NCI-H510A (cell line): ENCODE results near the gene TMEM256.

ENCODE experiments used
- DNase-seq: peaks from one replicate; lab custom pipeline; 2025; lab: John Stamatoyannopoulos, UW

Gene TMEM256

GRCh38 chr17:7407485-7408251, 3.8 kb upstream of the TMEM256 start, which contains the start of gene NLGN2:
Gene NLGN2 (plus strand): TSS chr17:7407845. CDS start chr17:7408256, 411 bp downstream.
- no peak for DNase-seq

- DNase-seq = no peak
These were observed 3.2 kb upstream of the TMEM256 start for GRCh38 chr17:7407082-7407481.

GRCh38 chr17:7406235-7406825, 2.4 kb upstream of the TMEM256 start:
- DNase-seq = no peak

GRCh38 chr17:7405350-7406234, 1.7 kb upstream of the TMEM256 start:
- DNase-seq = no peak

GRCh38 chr17:7404737-7405349, 946 bp upstream of the TMEM256 start:
- DNase-seq = peak; percentile 55

- peak; percentile 51 for DNase-seq
These were observed 245 bp downstream of the TMEM256 start for GRCh38 chr17:7403727-7403976.

GRCh38 chr17:7403043-7403726, 712 bp downstream of the TMEM256 start:
- no peak for DNase-seq

GRCh38 chr17:7398612-7399011, 5.3 kb downstream of the TMEM256 start:
- no peak for DNase-seq

GRCh38 chr17:7396147-7396546, 7.8 kb downstream of the TMEM256 start:
- DNase-seq = no peak

- DNase-seq = peak; percentile 80
These were observed 9.3 kb downstream of the TMEM256 start, which contains the start of gene PLSCR3 for GRCh38 chr17:7394452-7395191. Gene PLSCR3 (minus strand): TSS chr17:7394525. CDS start chr17:7394110, 415 bp downstream.

GRCh38 chr17:7393613-7394451, 10.1 kb downstream of the TMEM256 start:
- DNase-seq = peak; percentile 68

- DNase-seq = no peak
These were observed 10.9 kb downstream of the TMEM256 start for GRCh38 chr17:7392696-7393612.

- DNase-seq = no peak
These were observed 12.6 kb downstream of the TMEM256 start for GRCh38 chr17:7391307-7391706.

GRCh38 chr17:7389924-7390910, 13.7 kb downstream of the TMEM256 start:
- DNase-seq = no peak

- no peak for DNase-seq
These were observed 15.0 kb downstream of the TMEM256 start for GRCh38 chr17:7388856-7389255.

GRCh38 chr17:7384489-7385081, 19.3 kb downstream of the TMEM256 start:
- no peak for DNase-seq

GRCh38 chr17:7383742-7384488, 20.0 kb downstream of the TMEM256 start:
- peak; percentile 58 for DNase-seq
